Measurements from ENCODE around the gene PAFAH1B1.

GRCh38 chr17:2563543-2563942, 29.9 kb upstream of the PAFAH1B1 start:
- TF ChIP-seq CTCF (conservative IDR thresholded peaks at IDR 0.05; ENCODE audit: low read depth, low read length): no peak
- TF ChIP-seq EZH2phosphoT487 (IDR thresholded peaks at IDR 0.05; ENCODE audit: borderline replicate concordance, low read length): no peak

All from PC-3 (cell line).